CD14-positive monocyte (primary cell): Measurements from ENCODE around the gene CPLANE2. TPM values are rescaled to one million over a fixed set of nuclear protein-coding genes. Genes with fewer than 3 reads are reported as not detected.

Source experiments
- DNase-seq, 3 donors: peaks; one replicate each; pipeline ENCODE4 v3.0.0-alpha.2; 2011 to 2022
- H2AFZ ChIP-seq: 2 replicates; pipeline ENCODE4 v1.6.0; 2012; ENCODE audit warnings: mild to moderate bottlenecking, low read depth, low read length, inconsistent platforms; ENCODE audit not compliant: insufficient read depth, poor library complexity, severe bottlenecking
- H3K27ac ChIP-seq, 2 donors: 1 replicate in 1 of 2; 2 replicates in 1 of 2; pipeline ENCODE4 v1.5.1; 2012 to 2013; ENCODE audit warnings: low read length in 2 of 2, control low read depth in 1 of 2, inconsistent platforms in 1 of 2, low read depth in 1 of 2, mild to moderate bottlenecking in 1 of 2
- H3K27me3 ChIP-seq, 2 donors: one replicate each; pipeline versions ENCODE4 v1.6.0 to v1.6.1; 2011 to 2013; ENCODE audit warnings: low read length in 2 of 2; ENCODE audit not compliant: control insufficient read depth in 2 of 2, insufficient read depth in 2 of 2
- H3K36me3 ChIP-seq, 2 donors: replicated peaks in 1 of 2; 1 replicate in 1 of 2; 2 replicates in 1 of 2; pipeline versions ENCODE4 v1.5.1 to v1.6.1; 2012 to 2013; ENCODE audit warnings: low read length in 2 of 2, control low read depth in 1 of 2, inconsistent platforms in 1 of 2, mild to moderate bottlenecking in 1 of 2; ENCODE audit not compliant: insufficient read depth in 2 of 2, control insufficient read depth in 1 of 2
- H3K4me1 ChIP-seq, 2 donors: 1 replicate in 1 of 2; 2 replicates in 1 of 2; pipeline versions ENCODE4 v1.5.1 to v1.6.1; 2012 to 2013; ENCODE audit warnings: low read length in 2 of 2, control low read depth in 1 of 2, inconsistent platforms in 1 of 2, mild to moderate bottlenecking in 1 of 2, moderate library complexity in 1 of 2; ENCODE audit not compliant: insufficient read depth in 2 of 2, control insufficient read depth in 1 of 2
- H3K4me2 ChIP-seq: replicated peaks from 2 replicates; pipeline ENCODE3; 2012; ENCODE audit warnings: low read length, moderate library complexity, mild to moderate bottlenecking; ENCODE audit not compliant: poor library complexity, severe bottlenecking; ENCODE audit errors: extremely low read depth
- H3K4me3 ChIP-seq, 3 experiments: fragments of 200-600 bp in 1 of 3; sonication (generic) in 1 of 3; replicated peaks in 1 of 3; 1 replicate in 2 of 3; 2 replicates in 1 of 3; pipeline ENCODE4 v1.5.1; 2011 to 2013; ENCODE audit warnings: low read length in 3 of 3, mild to moderate bottlenecking in 3 of 3, control low read depth in 2 of 3, low read depth in 2 of 3, inconsistent platforms in 1 of 3, moderate library complexity in 1 of 3
- H3K79me2 ChIP-seq: 2 replicates; pipeline ENCODE4 v1.6.0; 2012; ENCODE audit warnings: mild to moderate bottlenecking, control low read depth, inconsistent platforms, low read length, moderate library complexity; ENCODE audit not compliant: insufficient read depth
- H3K9ac ChIP-seq: 2 replicates; pipeline ENCODE4 v1.6.0; 2017; ENCODE audit warnings: low read length, mild to moderate bottlenecking; ENCODE audit not compliant: insufficient read depth, poor library complexity, severe bottlenecking
- H3K9me3 ChIP-seq, 2 donors: replicated peaks in 1 of 2; 1 replicate in 1 of 2; 2 replicates in 1 of 2; pipeline versions ENCODE4 v1.5.1 to v1.6.1; 2012 to 2013; ENCODE audit warnings: low read length in 2 of 2, control low read depth in 1 of 2; ENCODE audit not compliant: control insufficient read depth in 1 of 2, insufficient read depth in 1 of 2
- H4K20me1 ChIP-seq: 2 replicates; pipeline ENCODE4 v1.6.0; 2012; ENCODE audit warnings: mild to moderate bottlenecking, low read length, control low read depth, moderate library complexity; ENCODE audit not compliant: insufficient read depth
- H3K27ac Mint-ChIP-seq, 7 donors: one replicate each; pipeline ENCODE4 v1.8.0; 2020; ENCODE audit warnings: mild to moderate bottlenecking in 7 of 7, mixed read lengths in 7 of 7, moderate library complexity in 6 of 7, inconsistent platforms in 2 of 7
- H3K27me3 Mint-ChIP-seq, 3 donors: one replicate each; pipeline ENCODE4 v1.8.0; 2021 to 2022; ENCODE audit warnings: low read depth in 3 of 3, mild to moderate bottlenecking in 3 of 3, mixed read lengths in 3 of 3, moderate library complexity in 3 of 3, inconsistent platforms in 1 of 3
- H3K36me3 Mint-ChIP-seq, 2 donors: one replicate each; pipeline ENCODE4 v1.8.0; 2020; ENCODE audit warnings: mixed read lengths in 2 of 2, inconsistent platforms in 1 of 2, mild to moderate bottlenecking in 1 of 2
- H3K4me1 Mint-ChIP-seq: one replicate; pipeline ENCODE4 v1.8.0; 2020; ENCODE audit warnings: mild to moderate bottlenecking, mixed read lengths
- H3K4me3 Mint-ChIP-seq, 2 donors: one replicate each; pipeline ENCODE4 v1.8.0; 2020; ENCODE audit warnings: mild to moderate bottlenecking in 2 of 2, mixed read lengths in 2 of 2, moderate library complexity in 1 of 2
- H3K9me3 Mint-ChIP-seq, 7 donors: one replicate each; pipeline ENCODE4 v1.8.0; 2020 to 2022; ENCODE audit warnings: mixed read lengths in 7 of 7, mild to moderate bottlenecking in 6 of 7, moderate library complexity in 6 of 7, inconsistent platforms in 2 of 7
- WGBS: methylation state at CpG from one replicate; pipeline ENCODE4 v1.1.5; 2013; ENCODE audit warnings: missing lambda C conversion rate; ENCODE audit not compliant: insufficient coverage; 5-methylcytosine and 5-hydroxymethylcytosine counted together
- intact Hi-C, 2 donors: fragments of 100-400 bp; cut with micrococcal nuclease; formaldehyde crosslinking; loops; one replicate each; pipeline versions ENCODE4 v1.15.0 to v1.15.1; 2023
- polyA plus RNA-seq, 3 donors: library from polyadenylated mRNA; depleted of rRNA in 1 of 3; unstranded in 2 of 3; stranded (reverse) in 1 of 3; fragments of 300-500 nt in 2 of 3; fragments of >200 nt in 1 of 3; fragmentation: Illumina TruSeq in 2 of 3; gene quantifications; 1 replicate in 2 of 3; 2 replicates in 1 of 3; pipeline ENCODE4 v1.2.3, GENCODE V29; 2012 to 2021
- TF ChIP-seq, protein P1 (sequence below): fragments of 200-600 bp; IDR thresholded peaks from one replicate; pipeline ENCODE4 v1.8.0; 2022; ENCODE audit warnings: antibody characterized with exemption, mild to moderate bottlenecking

The CPLANE2 gene
- polyA plus RNA-seq, 3 donors = 0.54 to 1.7 (median 1.4) TPM

DNA sequence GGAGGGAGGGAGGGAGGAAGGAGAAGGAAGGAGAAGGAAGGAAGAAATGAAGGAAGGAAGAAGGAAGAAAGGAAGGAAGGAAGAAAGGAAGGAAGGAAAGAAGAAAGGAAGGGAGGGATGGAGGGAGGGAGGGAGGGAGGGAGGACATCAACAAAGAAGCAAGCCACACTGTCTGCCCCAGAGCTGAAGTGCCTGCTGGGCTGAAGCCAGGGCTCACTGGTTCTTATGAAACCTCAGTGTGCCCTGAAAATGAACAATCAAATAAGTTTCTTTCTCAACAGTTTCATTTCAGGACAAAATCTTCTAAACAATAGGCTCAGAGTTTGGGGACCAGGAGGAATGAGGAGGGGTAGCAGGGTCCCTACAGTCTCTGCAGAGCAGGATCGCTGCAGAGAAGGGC lies 45.7 kb downstream of the CPLANE2 start:
- no peaks in the 10 kb centered on the region for H3K27me3 ChIP-seq
- H3K9me3 ChIP-seq = no peaks in the 10 kb centered on the region
- TF ChIP-seq, protein P1, sequence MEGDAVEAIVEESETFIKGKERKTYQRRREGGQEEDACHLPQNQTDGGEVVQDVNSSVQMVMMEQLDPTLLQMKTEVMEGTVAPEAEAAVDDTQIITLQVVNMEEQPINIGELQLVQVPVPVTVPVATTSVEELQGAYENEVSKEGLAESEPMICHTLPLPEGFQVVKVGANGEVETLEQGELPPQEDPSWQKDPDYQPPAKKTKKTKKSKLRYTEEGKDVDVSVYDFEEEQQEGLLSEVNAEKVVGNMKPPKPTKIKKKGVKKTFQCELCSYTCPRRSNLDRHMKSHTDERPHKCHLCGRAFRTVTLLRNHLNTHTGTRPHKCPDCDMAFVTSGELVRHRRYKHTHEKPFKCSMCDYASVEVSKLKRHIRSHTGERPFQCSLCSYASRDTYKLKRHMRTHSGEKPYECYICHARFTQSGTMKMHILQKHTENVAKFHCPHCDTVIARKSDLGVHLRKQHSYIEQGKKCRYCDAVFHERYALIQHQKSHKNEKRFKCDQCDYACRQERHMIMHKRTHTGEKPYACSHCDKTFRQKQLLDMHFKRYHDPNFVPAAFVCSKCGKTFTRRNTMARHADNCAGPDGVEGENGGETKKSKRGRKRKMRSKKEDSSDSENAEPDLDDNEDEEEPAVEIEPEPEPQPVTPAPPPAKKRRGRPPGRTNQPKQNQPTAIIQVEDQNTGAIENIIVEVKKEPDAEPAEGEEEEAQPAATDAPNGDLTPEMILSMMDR = no peak
- peaks cover 2 to 24% (median 10%) of the 10 kb centered on the region in 3 donors for H3K27me3 Mint-ChIP-seq
- no peak overlapping the region for H2AFZ ChIP-seq
- intact Hi-C loops = no loop called here
- H3K79me2 ChIP-seq = no peaks in the 10 kb centered on the region
- no peak overlapping the region for H3K4me2 ChIP-seq
- no peak for DNase-seq
- no peak overlapping the region for H3K4me3 ChIP-seq
- H3K27ac ChIP-seq = no peak overlapping the region
- H3K9ac ChIP-seq = peak overlapping the region; percentile 27
- H3K9me3 Mint-ChIP-seq = peaks cover 0 to 2% (median 0%) of the 10 kb centered on the region in 7 donors
- no peaks in the 10 kb centered on the region for H3K36me3 ChIP-seq
- no peaks in the 10 kb centered on the region for H3K4me1 ChIP-seq
- no peak overlapping the region for H3K4me3 Mint-ChIP-seq
- H4K20me1 ChIP-seq = no peaks in the 10 kb centered on the region
- H3K36me3 Mint-ChIP-seq = no peaks in the 10 kb centered on the region
- no CpG with 5 or more reads among the region's 1 CpG for WGBS
- H3K27ac Mint-ChIP-seq = peak overlapping the region in 1 of 7 donors; percentile 54
- peaks cover 2% of the 10 kb centered on the region for H3K4me1 Mint-ChIP-seq

DNA sequence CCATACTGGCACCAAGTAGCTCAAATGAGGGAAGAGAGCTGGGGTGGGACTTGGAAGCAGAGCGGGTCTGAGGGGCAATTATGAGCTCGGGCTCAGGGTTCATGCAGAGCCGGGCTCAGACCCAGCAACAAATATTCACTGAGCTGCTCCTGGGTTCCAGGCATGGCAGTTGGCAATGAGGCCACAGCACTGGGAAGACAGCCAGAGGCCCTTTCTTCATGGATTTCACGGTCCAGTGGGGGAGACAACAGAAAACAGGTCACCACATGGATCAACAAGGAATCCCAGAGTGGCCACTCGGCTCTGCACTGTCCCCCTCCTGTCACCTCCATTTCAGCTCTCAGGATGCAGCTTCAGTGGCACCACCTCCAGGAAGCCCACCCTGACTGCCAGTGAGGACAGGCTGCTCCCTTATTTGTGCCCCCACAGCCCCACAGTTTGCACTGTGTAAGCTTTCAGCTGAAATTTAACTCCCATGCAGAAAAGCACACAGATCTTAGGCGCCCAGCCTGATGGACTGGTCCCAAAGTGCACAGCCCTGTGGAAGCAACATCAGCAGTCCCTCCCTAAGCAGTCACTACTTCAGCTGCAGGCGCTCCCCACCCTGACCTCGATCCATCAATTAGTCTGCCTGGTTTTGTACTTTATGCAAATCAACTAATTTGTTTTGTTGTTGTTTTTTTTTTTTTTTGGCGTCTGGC lies 46.9 kb downstream of the CPLANE2 start:
- no peaks in the 10 kb centered on the region for H3K9me3 ChIP-seq
- H3K4me3 ChIP-seq = no peak overlapping the region
- Mint-ChIP-seq H3K4me3 (no peak overlapping the region), H3K4me1 (peaks cover 2% of the 10 kb centered on the region), H3K36me3 (no peaks in the 10 kb centered on the region), H3K27me3 (peaks cover 2 to 24% (median 10%) of the 10 kb centered on the region in 3 donors), H3K27ac (no peak overlapping the region), H3K9me3 (peaks cover 0 to 2% (median 0%) of the 10 kb centered on the region in 7 donors)
- no peak overlapping the region for H3K27ac ChIP-seq
- intact Hi-C loops = loop anchor here (10.0 kb wide), 2 partner anchors 175 to 185 kb away; partner anchors contain the start of genes HSPB7 (in 1 of the 2) and SRARP (in 1 of the 2)
- H3K4me1 ChIP-seq = no peaks in the 10 kb centered on the region
- TF ChIP-seq, protein P1 = no peak
- H3K9ac ChIP-seq = no peak overlapping the region
- no peak overlapping the region for H2AFZ ChIP-seq
- no peaks in the 10 kb centered on the region for H4K20me1 ChIP-seq
- H3K4me2 ChIP-seq = no peak overlapping the region
- no peaks in the 10 kb centered on the region for H3K36me3 ChIP-seq
- 86% methylated on average over 6 of the region's 9 CpGs for WGBS
- no peaks in the 10 kb centered on the region for H3K27me3 ChIP-seq
- DNase-seq = no peak
- H3K79me2 ChIP-seq = no peaks in the 10 kb centered on the region
